NCI-H2171 (cell line): Measurements from ENCODE around the gene HLX.

Experiments used
- DNase-seq: peaks from one replicate; lab custom pipeline; 2025; lab: John Stamatoyannopoulos, UW

HLX gene

DNA sequence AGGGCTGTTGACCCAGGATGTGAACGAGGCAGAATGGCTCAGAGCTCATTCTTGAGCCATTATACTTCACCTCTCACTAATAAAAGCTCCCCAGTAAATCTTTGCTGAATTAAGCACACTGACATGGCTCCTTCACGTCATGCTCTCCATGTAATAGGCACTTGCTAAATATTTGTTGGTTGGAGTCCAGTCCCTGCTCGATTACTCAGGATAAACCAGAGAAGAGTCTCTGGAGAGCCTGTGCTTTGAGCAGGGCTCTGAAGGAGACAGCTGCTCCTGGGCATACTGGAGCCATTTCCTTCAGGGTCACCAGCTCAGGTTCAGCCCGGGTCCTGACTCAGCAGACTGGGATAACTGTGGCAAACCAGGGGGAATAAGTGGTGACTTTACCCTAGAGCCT, 46.9 kb downstream of the HLX start:
- DNase-seq, result no peak

DNA sequence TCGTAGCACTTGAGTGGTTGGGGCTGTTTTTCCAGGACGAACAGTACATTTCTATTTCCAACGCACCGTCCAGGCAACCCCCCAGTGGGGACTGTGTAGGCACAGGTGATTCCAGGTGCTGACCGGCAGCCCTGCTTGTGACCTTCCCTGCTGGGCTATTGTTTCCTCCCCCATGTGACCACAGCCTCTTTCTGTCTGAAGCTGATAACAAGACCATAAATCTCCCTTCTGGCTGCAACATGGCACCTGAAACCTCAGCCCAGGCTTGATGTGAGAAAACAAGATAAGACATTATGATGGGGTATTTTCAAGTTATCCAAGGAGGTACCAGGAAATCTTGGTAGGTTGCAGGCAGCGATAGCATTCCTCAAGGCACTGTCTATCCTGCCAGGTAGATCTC, 48.2 kb downstream of the HLX start:
- no peak for DNase-seq

DNA sequence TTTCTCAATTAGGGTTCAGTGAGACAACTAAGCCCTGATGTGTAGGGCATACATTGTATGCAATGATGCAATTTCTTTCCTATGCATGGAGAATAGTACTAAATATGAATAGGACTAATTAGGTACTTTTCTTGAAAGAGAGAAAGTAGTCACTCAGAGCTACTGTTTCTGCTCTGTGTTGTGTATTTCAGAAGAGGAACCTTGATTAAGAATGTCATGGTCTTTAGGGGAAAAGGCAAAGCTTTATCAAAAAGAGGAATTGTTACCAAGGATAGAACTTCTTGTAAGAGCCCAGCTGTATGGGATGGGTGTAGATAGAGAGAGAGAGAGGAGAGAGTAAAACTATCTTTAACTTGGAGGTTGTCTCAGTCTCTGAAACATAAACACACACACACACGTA, 49.1 kb downstream of the HLX start:
- DNase-seq, result no peak

DNA sequence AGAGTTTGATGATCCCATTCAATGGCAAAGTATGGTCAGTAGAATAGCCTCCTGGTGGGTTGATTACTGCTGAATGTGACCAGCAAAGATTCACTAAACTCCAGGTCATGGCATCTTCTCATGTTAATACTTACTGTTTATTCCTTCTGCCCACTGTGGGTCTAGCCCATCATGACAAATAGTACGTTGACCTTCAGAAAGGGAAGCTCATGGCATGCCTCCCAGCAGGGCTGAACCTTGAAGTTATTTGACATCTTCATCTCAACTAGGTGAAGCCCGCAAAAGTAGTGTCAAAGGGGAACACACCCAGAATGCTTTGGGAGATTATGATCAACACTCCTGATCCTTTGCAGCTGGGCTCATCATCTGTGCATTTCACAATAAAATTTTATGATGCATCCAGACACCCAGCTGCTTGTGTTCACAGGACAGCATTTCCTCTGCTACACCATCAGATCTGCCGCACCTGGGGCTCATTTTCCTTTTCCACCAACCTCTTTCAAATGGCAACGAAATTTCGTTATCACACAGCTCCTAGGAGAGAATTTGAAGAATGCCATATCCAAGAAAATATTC, 49.6 kb downstream of the HLX start:
- DNase-seq, result no peak

DNA sequence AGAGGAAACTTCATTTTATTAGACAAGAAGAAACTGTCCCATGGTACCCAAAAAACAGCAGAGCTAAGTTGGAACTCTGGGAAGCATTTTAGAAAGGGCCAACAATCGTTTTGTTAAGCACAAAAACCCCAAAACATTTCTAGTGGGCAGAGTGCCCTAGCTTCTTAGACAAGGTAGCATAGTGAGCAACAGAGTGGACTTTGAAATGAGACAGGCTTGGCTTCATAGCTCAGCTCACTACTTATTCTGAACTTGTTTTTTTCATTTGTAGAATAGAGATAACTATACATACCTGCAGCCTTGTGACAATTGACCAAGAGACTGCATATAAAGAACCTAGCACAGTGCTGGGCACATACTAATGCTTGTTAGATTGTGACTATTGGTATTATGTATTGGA, 50.1 kb downstream of the HLX start:
- no peak for DNase-seq
